HG03558 (cell line): ENCODE data around the gene WT1.
"Not testable (repeated sequence)": the region's sequence is repeated elsewhere in the genome, so short reads cannot be mapped to it uniquely, and the experiment has no call there.

ENCODE experiments used
- ATAC-seq: cut with Tn5 transposase; IDR thresholded peaks from one replicate; pipeline ENCODE4 v1.9.1; 2021; ENCODE audit warnings: moderate number of reproducible peaks; ENCODE audit not compliant: unreplicated experiment; ENCODE audit errors: extremely low read depth

WT1 gene

GRCh38 chr11:32435511-32435941 is at the start of gene WT1:
TSS of gene WT1 (minus strand) at chr11:32435539.
- ATAC-seq = no peak

- no peak for ATAC-seq
These were observed 44.0 kb upstream of the WT1 start for GRCh38 chr11:32479291-32479690.

- ATAC-seq = no peak
These were observed 43.0 kb upstream of the WT1 start for GRCh38 chr11:32478277-32478731.

GRCh38 chr11:32473282-32473909 is 38.1 kb upstream of the WT1 start:
- ATAC-seq = no peak

DNA sequence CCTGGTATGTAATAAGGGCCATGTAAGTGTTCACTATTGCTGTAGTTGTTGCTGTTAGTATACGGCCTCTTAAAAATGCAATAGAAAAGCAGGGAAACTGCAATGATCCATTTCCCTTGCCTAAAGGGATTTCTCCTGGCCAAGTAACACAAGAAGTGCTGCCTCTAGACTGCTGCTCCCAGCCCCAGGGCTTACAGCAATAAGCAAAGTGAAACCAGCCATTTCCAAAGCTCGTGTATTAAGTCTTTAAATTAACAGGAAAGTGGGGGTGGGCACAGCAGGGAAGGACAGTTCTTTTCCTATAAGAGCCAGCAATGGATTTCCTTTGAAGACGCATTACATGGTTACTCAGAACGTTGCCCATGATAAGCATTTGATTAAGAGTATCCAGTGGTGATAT is 36.9 kb upstream of the WT1 start:
- ATAC-seq = no peak

DNA sequence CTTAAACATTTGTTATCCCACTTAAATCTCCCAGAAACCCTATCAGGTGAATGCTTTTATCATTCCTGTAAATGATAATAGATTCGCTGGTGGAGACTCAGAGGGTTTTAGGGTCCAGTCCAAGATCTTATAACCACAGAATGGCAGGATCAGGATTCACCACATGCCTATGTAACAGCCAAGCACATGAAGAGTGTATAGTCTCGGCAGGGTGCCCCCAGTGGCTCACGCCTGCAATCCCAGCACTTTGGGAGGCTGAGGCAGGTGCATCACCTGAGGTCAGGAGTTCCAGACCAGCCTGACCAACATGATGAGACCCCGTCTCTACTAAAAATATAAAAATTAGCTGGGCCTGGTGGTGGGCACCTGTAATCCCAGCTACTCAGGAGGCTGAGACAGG is 36.2 kb upstream of the WT1 start:
- not testable (repeated sequence) for ATAC-seq

- no peak for ATAC-seq
These were observed 34.5 kb upstream of the WT1 start for GRCh38 chr11:32469791-32470190.

- no peak for ATAC-seq
These were observed 31.1 kb upstream of the WT1 start for GRCh38 chr11:32466279-32466915.

DNA sequence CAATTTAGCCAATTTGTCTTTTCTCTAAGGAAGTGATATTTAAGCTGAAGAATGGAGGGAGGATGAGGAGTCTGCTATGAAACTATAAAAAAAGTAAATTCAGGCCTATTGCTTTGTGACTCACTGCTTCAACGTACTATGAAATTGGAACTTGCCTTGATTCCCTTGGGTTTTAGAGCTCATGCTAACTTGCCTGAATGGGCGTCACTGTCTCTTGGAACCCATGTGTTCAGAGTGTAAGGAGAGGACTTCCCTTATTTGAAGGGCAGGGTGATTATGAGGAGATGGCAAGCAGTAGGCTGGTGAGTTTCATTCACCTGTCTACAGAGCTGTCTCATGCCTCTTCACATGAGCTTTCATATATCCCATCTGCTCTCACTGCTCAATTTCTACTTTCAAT is 28.7 kb upstream of the WT1 start:
- ATAC-seq = no peak

DNA sequence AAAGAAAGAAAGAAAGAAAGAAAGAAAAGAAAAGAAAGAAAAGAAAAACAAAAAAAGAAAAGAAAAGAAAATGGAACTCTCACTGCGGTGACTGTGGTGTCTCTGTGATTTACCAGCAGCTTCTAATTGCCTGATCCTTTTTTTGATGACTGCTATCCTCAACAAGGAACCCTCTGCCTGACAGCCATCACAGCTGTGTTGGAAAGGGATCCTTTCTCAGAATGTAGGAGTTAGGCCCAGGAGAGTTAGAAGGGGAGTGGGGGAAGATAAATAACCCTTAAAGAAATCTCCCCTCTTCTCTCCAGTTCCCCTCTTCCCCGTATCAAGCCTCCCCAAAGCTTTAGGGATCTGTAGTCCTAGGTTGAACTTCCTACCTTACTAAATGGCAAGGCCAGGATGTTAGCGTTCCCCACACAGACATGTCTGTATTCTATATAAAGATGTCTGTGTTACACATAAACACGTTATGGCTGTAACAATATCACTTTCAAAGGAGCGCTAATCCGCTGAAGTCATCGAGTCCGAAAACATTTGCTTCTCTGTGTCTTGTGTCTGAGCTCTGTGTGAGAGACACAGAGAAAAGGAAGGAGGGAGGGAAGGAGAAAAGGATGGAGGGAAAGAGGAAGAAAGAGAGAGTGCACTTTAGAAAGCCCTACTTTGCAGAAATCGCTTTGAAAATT is 26.8 kb upstream of the WT1 start:
- no peak for ATAC-seq

DNA sequence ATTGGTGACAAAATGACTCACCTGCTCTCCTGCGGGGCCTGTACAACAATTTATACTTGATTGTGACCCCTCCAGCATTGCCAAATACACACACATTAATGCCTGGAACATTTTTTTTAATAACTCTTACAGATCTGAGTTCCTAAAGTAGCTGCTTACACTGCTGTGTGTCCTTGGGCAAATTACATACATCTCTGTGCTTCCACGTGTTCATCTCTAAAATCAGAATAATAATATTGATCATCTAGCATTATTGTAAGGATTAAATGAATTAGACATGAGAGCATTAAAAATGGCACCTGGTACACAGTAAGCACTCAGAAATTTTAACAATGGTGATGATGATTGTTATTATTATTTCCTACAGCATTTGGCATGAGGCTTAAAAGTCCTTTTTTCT is 21.5 kb upstream of the WT1 start:
- ATAC-seq = no peak

- ATAC-seq = no peak
These were observed 19.7 kb upstream of the WT1 start for GRCh38 chr11:32454993-32455392.

- no peak for ATAC-seq
These were observed 16.5 kb upstream of the WT1 start for GRCh38 chr11:32451808-32452207.

GRCh38 chr11:32450372-32450771 is 15.0 kb upstream of the WT1 start:
- ATAC-seq = no peak

- no peak for ATAC-seq
These were observed 12.9 kb upstream of the WT1 start for GRCh38 chr11:32448232-32448631.

DNA sequence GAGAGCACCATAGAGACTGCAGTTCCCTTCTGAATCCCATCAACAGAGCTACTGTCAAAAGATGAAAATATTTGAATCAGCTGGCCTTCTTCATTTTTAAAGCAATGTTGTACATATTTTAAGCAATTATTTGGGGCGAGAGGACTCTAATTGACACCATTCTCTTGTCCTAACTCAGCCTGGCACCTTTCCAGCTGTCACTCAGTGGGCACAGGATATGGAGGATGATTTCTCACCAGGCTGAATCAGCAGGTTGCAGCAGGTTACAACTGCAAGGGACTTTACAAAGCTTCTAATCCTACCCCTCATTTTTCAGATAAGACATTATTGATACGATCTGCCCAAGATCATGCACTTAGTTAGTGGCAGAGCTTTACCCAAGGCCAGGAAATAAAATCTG is 11.9 kb upstream of the WT1 start:
- no peak for ATAC-seq

DNA sequence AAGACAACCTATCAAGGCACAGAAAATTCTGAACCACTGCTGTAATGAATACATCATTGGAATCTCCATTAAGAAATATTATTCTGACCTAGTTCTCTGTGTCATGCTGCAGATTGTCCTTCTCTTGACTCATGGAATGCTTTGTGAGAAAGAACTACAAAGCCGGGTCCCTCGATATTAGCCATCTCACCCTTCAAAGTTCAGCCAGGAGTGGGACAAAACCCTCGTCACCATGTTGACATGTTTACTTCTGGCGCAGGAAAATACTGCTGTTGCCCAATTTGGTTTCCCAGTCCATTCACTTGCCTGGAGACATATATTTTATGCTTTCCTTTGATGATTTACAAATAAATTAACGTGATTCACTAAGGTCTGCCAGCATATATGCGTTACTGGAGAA is 10.9 kb upstream of the WT1 start:
- ATAC-seq = no peak

DNA sequence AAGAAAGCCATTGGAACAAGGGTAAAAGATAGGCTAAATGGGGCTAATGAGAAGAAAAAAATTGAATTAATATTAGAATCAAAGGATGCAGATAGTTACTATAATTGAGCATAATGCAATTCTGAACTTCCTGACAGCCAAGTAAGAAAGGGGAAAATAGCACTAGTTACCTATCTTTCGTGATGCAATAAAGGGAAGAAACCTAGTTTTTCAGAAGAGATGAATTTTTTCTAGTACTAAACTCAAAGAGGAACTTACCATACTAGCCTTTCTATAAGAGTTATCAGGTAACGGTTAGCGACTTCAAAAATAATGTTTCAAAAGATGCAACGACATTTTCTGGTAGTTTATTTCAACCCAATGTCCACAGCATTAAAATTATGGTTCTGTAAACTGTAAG is 8.8 kb upstream of the WT1 start:
- no peak for ATAC-seq

- no peak for ATAC-seq
These were observed 5.6 kb upstream of the WT1 start for GRCh38 chr11:32440916-32441315.

DNA sequence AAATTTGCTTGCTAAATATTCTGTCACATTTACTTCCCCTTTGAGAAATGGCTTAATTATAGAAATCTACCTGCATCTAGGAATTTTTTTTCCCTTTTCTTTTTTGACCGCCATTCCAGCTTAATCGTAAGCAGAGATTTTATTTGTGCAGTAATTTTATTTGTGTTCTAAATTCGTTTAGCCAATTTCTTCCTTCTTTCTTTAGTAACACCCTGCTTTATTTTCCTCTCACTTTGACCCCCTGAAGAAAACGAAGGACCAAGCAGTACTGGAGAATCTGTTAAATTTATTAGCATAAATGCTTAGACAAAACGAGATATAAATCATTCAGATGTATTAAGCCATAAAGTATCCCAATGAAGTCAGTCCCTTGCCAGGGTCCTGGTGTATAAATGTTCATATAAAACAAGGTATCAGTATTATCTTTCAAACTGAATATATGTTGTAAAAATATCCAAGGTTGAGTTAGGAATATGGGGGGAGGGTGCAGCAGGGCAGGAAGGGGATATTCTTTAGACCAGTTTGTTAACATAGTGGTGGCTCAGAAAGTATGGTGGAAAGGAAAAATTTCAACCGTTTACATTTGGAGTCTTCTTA is 5.1 kb upstream of the WT1 start:
- ATAC-seq = no peak

GRCh38 chr11:32439501-32440210 is 4.3 kb upstream of the WT1 start:
- ATAC-seq = no peak
